GM12878 (cell line): ENCODE results near the gene SERTAD1. TPM values are rescaled to one million over a fixed set of nuclear protein-coding genes. Genes with fewer than 3 reads are reported as not detected.

Experiments
- ATAC-seq: fragments of 200-7000 bp; cut with Tn5 transposase; 3 replicates; pipeline ENCODE4 v1.9.1; 2020; ENCODE audit warnings: mild to moderate bottlenecking, moderate library complexity
- BruUV-seq: library from RNA; stranded (reverse); fragments of 400-500 nt; replicated peaks from 2 replicates; lab custom pipeline; 2021; lab: Mats Ljungman, UMichigan
- CTCF ChIA-PET: fragments of 300-600 bp; sonication (Branson Sonifier 250); formaldehyde crosslinking; extraction: SDS; loops from one replicate; lab custom pipeline; 2021; ENCODE audit warnings: inconsistent platforms; lab: Yijun Ruan, JAX
- POLR2A ChIA-PET: fragments of 350-600 bp; formaldehyde crosslinking; extraction: SDS; loops from one replicate; lab custom pipeline; 2021; ENCODE audit warnings: inconsistent platforms; lab: Charles Lee
- RAD21 ChIA-PET: fragments of 300-600 bp; sonication (Branson Sonifier 250); formaldehyde crosslinking; loops from one replicate; lab custom pipeline; 2023; ENCODE audit warnings: antibody characterized with exemption; ENCODE audit not compliant: unreplicated experiment; lab: Charles Lee
- SMC1A ChIA-PET: fragments of 300-600 bp; sonication (Branson Sonifier 250); formaldehyde crosslinking; loops from one replicate; lab custom pipeline; 2023; ENCODE audit not compliant: unreplicated experiment, uncharacterized antibody; lab: Charles Lee
- DNase-seq: peaks from one replicate; pipeline ENCODE4 v3.0.0-alpha.2; 2011; ENCODE audit warnings: low read depth, low spot score
- FAIRE-seq: peaks from 3 replicates; lab custom pipeline; 2011; peaks lifted over from hg19 to GRCh38; lab: Jason Lieb, UNC
- H2AFZ ChIP-seq: 2 replicates; pipeline ENCODE4 v1.6.0; 2011; ENCODE audit warnings: low read depth, low read length, control low read depth; ENCODE audit not compliant: control insufficient read depth
- H3K27ac ChIP-seq: 2 replicates; pipeline ENCODE4 v1.5.1; 2011; ENCODE audit warnings: control low read depth; ENCODE audit not compliant: control insufficient read depth, insufficient read depth
- H3K27me3 ChIP-seq, 2 experiments: replicated peaks in 1 of 2; 2 replicates each; pipeline versions ENCODE4 v1.6.0 to v1.6.1; 2011; ENCODE audit warnings: low read length in 1 of 2; ENCODE audit not compliant: control insufficient read depth in 2 of 2, insufficient read depth in 2 of 2
- H3K36me3 ChIP-seq, 2 experiments: 2 replicates each; pipeline ENCODE4 v1.5.1; 2011; ENCODE audit warnings: low read length in 1 of 2; ENCODE audit not compliant: control insufficient read depth in 2 of 2, insufficient read depth in 2 of 2
- H3K4me1 ChIP-seq: 2 replicates; pipeline ENCODE4 v1.6.1; 2011; ENCODE audit warnings: mild to moderate bottlenecking, low read length, moderate library complexity, mixed read lengths; ENCODE audit not compliant: control insufficient read depth, insufficient read depth
- H3K4me2 ChIP-seq: 2 replicates; pipeline ENCODE4 v1.6.0; 2011; ENCODE audit warnings: control low read depth; ENCODE audit not compliant: control insufficient read depth, insufficient read depth
- H3K4me3 ChIP-seq: fragments of 200-600 bp; sonication (generic); 2 replicates; pipeline ENCODE4 v1.5.1; 2016
- H3K79me2 ChIP-seq: 2 replicates; pipeline ENCODE4 v1.6.0; 2011; ENCODE audit warnings: low read length; ENCODE audit not compliant: control insufficient read depth, insufficient read depth
- H3K9ac ChIP-seq: 2 replicates; pipeline ENCODE4 v1.8.0; 2011; ENCODE audit warnings: low read length, control low read depth, mixed read lengths; ENCODE audit not compliant: control insufficient read depth, insufficient read depth
- H3K9me3 ChIP-seq: replicated peaks from 3 replicates; pipeline ENCODE4 v1.5.1; 2011; ENCODE audit warnings: mild to moderate bottlenecking, low read length; ENCODE audit not compliant: control insufficient read depth, insufficient read depth
- H4K20me1 ChIP-seq: 2 replicates; pipeline ENCODE4 v1.6.0; 2011; ENCODE audit not compliant: control insufficient read depth, insufficient read depth
- BCL11A ChIP-seq: IDR thresholded peaks from 2 replicates; pipeline ENCODE4 v1.6.1; 2011; ENCODE audit warnings: low read depth, low read length
- BHLHE40 ChIP-seq, 2 experiments: fragments of 450-650 bp in 1 of 2; IDR thresholded peaks; 2 replicates each; pipeline ENCODE4 v1.6.1; 2011 to 2017; ENCODE audit warnings: low read depth in 2 of 2, borderline replicate concordance in 1 of 2, improper control_type of control experiment in 1 of 2, low read length in 1 of 2, mild to moderate bottlenecking in 1 of 2
- BRCA1 ChIP-seq: IDR thresholded peaks from 2 replicates; pipeline ENCODE4 v1.6.1; 2011; ENCODE audit warnings: low read depth, low read length, improper control_type of control experiment
- CHD1 ChIP-seq: IDR thresholded peaks from 2 replicates; pipeline ENCODE4 v1.6.1; 2012; ENCODE audit warnings: low read depth, low read length, improper control_type of control experiment
- CUX1 ChIP-seq: IDR thresholded peaks from 2 replicates; pipeline ENCODE4 v1.6.1; 2012; ENCODE audit warnings: improper control_type of control experiment, low read depth, low read length; ENCODE audit not compliant: insufficient replicate concordance
- EZH2 ChIP-seq: IDR thresholded peaks from 2 replicates; pipeline ENCODE4 v1.6.1; 2012; ENCODE audit warnings: low read depth, mild to moderate bottlenecking, control low read depth, inconsistent platforms, low read length, borderline replicate concordance; ENCODE audit not compliant: control insufficient read depth
- HDAC6 ChIP-seq: fragments of 200-600 bp; sonication (generic); IDR thresholded peaks from one replicate; pipeline ENCODE4 v1.8.0; 2017; ENCODE audit warnings: antibody characterized with exemption; ENCODE audit not compliant: unreplicated experiment
- HSF1 ChIP-seq: fragments of 150-350 bp; IDR thresholded peaks from 2 replicates; pipeline ENCODE4 v1.6.1; 2014; ENCODE audit warnings: mild to moderate bottlenecking, low read depth, low read length
- JUNB ChIP-seq: IDR thresholded peaks from 2 replicates; pipeline ENCODE4 v1.6.1; 2016; ENCODE audit warnings: antibody characterized with exemption, mild to moderate bottlenecking
- MTA2 ChIP-seq: fragments of 450-650 bp; IDR thresholded peaks from 2 replicates; pipeline ENCODE4 v1.6.1; 2016; ENCODE audit warnings: low read depth, mild to moderate bottlenecking, moderate library complexity
- MTA3 ChIP-seq: IDR thresholded peaks from 2 replicates; pipeline ENCODE4 v1.6.1; 2012; ENCODE audit warnings: low read length, inconsistent platforms, borderline replicate concordance
- PAX5 ChIP-seq: IDR thresholded peaks from 2 replicates; pipeline ENCODE4 v1.6.1; 2011; ENCODE audit warnings: low read depth, low read length, borderline replicate concordance
- POLR2A ChIP-seq: IDR thresholded peaks from 2 replicates; pipeline ENCODE4 v1.6.1; 2011; ENCODE audit warnings: low read depth, mild to moderate bottlenecking, low read length
- RBBP5 ChIP-seq: fragments of 200-600 bp; sonication (generic); conservative IDR thresholded peaks from 2 replicates; pipeline ENCODE4 v1.6.1; 2016
- SIX5 ChIP-seq: IDR thresholded peaks from 2 replicates; pipeline ENCODE4 v1.6.1; 2011; ENCODE audit warnings: mild to moderate bottlenecking, low read depth, low read length, moderate library complexity; ENCODE audit not compliant: severe bottlenecking
- WGBS: methylation state at CpG from one replicate; pipeline ENCODE4 v1.1.6; 2016; ENCODE audit warnings: low lambda C conversion rate; ENCODE audit not compliant: insufficient replicate concordance, insufficient coverage; ENCODE audit errors: missing lambda C conversion rate; 5-methylcytosine and 5-hydroxymethylcytosine counted together
- in situ Hi-C: fragments of 300-500 bp; cut with MboI; formaldehyde crosslinking; loops from 9 replicates; pipeline ENCODE4 v1.14.3; 2018; ENCODE audit warnings: mixed read lengths
- intact Hi-C: fragments of 100-400 bp; cut with micrococcal nuclease; formaldehyde crosslinking; loops from one replicate; pipeline ENCODE4 v1.14.2; 2022; ENCODE audit not compliant: unreplicated experiment
- polyA plus RNA-seq, 11 experiments: library from polyadenylated mRNA; depleted of rRNA in 4 of 11; unstranded in 6 of 11; stranded (reverse) in 5 of 11; fragments of >200 nt; fragmentation: Nextera tagmentation in 4 of 11; fragmentation: Illumina TruSeq in 1 of 11; extraction: Ambion mirVana in 4 of 11; extraction: Trizol in 1 of 11; gene quantifications; 1 replicate in 1 of 11; 2 replicates in 10 of 11; pipeline versions ENCODE4 v1.2.1 to v1.2.3, GENCODE V29; 2011 to 2016; ENCODE audit warnings: inconsistent platforms in 2 of 11, missing spikeins in 2 of 11, low read depth in 1 of 11
- total RNA-seq, 4 experiments: library from RNA; depleted of rRNA in 3 of 4; stranded (reverse); fragments of >200 nt in 3 of 4; fragmentation: Illumina TruSeq in 1 of 4; extraction: Trizol in 1 of 4; gene quantifications; 2 replicates each; pipeline versions ENCODE4 v1.2.1 to v1.2.3, GENCODE V29; 2013 to 2021
- TF ChIP-seq, protein P1 (sequence below), 3 experiments: IDR thresholded peaks in 2 of 3; conservative IDR thresholded peaks in 1 of 3; 2 replicates each; pipeline ENCODE4 v1.5.1; 2011; ENCODE audit warnings: low read depth in 3 of 3, low read length in 3 of 3, mild to moderate bottlenecking in 3 of 3, control low read depth in 2 of 3, moderate library complexity in 2 of 3, inconsistent platforms in 1 of 3, mixed read lengths in 1 of 3; ENCODE audit not compliant: control insufficient read depth in 2 of 3, insufficient read depth in 1 of 3; ENCODE audit errors: extremely low read depth in 1 of 3

The SERTAD1 gene
- total and polyA plus RNA-seq, 10 of the 15 experiments (the other 5 are each of a cell fraction or from before 2014, with no cell fraction given): 0.23 to 14.2 (median 8.0) TPM

GRCh38 chr19:40452016-40452415 lies 26.2 kb upstream of the SERTAD1 start (continued):
- TF ChIP-seq CUX1: no peak
- TF ChIP-seq JUNB: no peak
- no peak for TF ChIP-seq BRCA1
- no peak for TF ChIP-seq PAX5
- TF ChIP-seq CHD1: no peak
- TF ChIP-seq, all 136 proteins: peak for 0

GRCh38 chr19:40450664-40451063 lies 24.9 kb upstream of the SERTAD1 start:
- no peaks in the 10 kb centered on the region for H4K20me1 ChIP-seq
- H3K9ac ChIP-seq: no peak overlapping the region
- BruUV-seq: no TSS peak
- intact Hi-C loops (no loop called here), in situ Hi-C loops (no loop called here)
- H2AFZ ChIP-seq: no peak overlapping the region
- H3K27ac ChIP-seq: no peak overlapping the region
- ATAC-seq (no peak), FAIRE-seq (no peak), DNase-seq (no peak)
- POLR2A ChIA-PET: interaction anchor here (0.6 kb wide), 1 partner anchor 62 kb away, joined by 3 read pairs; no protein-coding TSS in a partner anchor
- no peaks in the 10 kb centered on the region for H3K79me2 ChIP-seq
- 69% methylated on average over 2 of the region's 4 CpGs for WGBS
- CTCF ChIA-PET: no interaction called here
- SMC1A ChIA-PET: interaction anchor here (0.8 kb wide), 1 partner anchor 14 kb away, joined by 3 read pairs; no protein-coding TSS in a partner anchor
- RAD21 ChIA-PET: no interaction called here
- no peaks in the 10 kb centered on the region for H3K27me3 ChIP-seq
- H3K9me3 ChIP-seq: no peaks in the 10 kb centered on the region
- H3K36me3 ChIP-seq: no peaks in the 10 kb centered on the region
- no peak overlapping the region for H3K4me2 ChIP-seq
- H3K4me1 ChIP-seq: no peaks in the 10 kb centered on the region
- H3K4me3 ChIP-seq: no peak overlapping the region
- TF ChIP-seq HSF1 (no peak), BCL11A (no peak), BHLHE40 (IDR thresholded peaks at IDR 0.05; ENCODE audit: borderline replicate concordance in 1 of 2, low read depth in 2 of 2, low read length in 1 of 2) (no peak), MTA3 (no peak), EZH2 (no peak), POLR2A (no peak), SIX5 (no peak), HDAC6 (no peak), RBBP5 (no peak), MTA2 (no peak)
- TF ChIP-seq, protein P1, sequence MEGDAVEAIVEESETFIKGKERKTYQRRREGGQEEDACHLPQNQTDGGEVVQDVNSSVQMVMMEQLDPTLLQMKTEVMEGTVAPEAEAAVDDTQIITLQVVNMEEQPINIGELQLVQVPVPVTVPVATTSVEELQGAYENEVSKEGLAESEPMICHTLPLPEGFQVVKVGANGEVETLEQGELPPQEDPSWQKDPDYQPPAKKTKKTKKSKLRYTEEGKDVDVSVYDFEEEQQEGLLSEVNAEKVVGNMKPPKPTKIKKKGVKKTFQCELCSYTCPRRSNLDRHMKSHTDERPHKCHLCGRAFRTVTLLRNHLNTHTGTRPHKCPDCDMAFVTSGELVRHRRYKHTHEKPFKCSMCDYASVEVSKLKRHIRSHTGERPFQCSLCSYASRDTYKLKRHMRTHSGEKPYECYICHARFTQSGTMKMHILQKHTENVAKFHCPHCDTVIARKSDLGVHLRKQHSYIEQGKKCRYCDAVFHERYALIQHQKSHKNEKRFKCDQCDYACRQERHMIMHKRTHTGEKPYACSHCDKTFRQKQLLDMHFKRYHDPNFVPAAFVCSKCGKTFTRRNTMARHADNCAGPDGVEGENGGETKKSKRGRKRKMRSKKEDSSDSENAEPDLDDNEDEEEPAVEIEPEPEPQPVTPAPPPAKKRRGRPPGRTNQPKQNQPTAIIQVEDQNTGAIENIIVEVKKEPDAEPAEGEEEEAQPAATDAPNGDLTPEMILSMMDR (IDR thresholded peaks at IDR 0.05 in 2 of 3, conservative IDR thresholded peaks at IDR 0.05 in 1 of 3; ENCODE audit: control insufficient read depth in 2 of 3, extremely low read depth in 1 of 3, insufficient read depth in 1 of 3, low read depth in 3 of 3, low read length in 3 of 3): no peak
